Measurements from ENCODE around the gene TTLL8. TPM values are rescaled to one million over a fixed set of nuclear protein-coding genes. Genes with fewer than 3 reads are reported as not detected.

The TTLL8 gene
- total RNA-seq, 1 donor from 2014 or later, result not detected

DNA sequence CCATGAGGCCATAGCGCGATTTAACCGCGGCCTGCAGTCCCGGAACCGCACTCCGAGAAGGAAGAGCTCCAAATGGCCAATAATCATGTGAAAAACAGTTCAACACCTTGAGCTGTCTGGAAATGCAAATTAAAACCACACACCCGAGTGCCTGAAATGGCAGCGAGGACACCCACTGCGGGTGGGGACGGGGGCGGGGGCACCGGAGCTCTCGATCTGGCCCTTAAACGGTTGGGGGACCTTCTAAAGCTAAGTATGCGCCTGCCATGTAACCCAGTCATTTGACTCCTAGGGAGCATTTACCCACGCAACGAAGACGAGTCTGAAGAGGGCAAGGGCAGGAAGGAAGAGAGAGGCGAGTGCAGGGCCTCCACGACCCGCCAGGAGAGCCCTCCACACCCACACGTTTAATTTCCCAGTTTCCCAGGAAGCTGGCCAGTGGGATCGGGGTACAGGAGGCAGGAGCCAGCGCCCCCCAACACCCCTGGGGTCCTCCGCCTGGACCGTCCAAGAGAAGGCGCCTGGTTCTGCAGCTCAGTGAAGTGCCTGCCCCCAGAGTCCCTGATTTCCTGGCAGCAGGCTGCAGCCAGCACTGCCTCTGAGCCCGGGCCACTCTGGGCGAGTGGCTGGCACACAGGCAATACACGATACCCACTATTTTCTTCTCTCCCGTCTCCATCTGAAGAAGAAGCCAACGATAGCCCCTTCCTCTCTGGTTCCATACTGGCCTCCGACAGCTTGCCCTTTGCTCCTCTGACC lies 1.7 kb downstream of the TTLL8 start:
- H3K4me3 Mint-ChIP-seq (ENCODE audit: unreplicated experiment), result no peak overlapping the region
- H3K36me3 Mint-ChIP-seq (ENCODE audit: unreplicated experiment), result peaks cover 19% of the 10 kb centered on the region
- no peak for DNase-seq

DNA sequence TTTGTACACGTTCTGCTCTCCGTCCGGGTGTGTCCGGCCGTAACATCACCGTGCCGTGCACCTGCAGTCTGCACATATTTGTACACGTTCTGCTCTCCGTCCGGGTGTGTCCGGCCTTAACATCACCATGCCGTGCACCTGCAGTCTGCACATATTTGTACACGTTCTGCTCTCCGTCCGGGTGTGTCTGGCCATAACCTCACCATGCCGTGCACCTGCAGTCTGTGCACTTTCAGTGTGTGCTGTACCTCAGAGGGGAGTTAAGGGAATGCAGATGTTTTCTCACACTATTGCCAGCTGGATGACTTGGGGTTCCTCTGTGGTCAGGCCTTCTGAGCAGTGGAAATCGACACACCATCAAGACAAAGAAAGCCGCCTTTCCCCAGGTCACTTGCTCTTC lies 4.2 kb downstream of the TTLL8 start:
- no peak overlapping the region for H3K4me3 Mint-ChIP-seq (ENCODE audit: unreplicated experiment)
- no peaks in the 10 kb centered on the region for H3K9me3 Mint-ChIP-seq (ENCODE audit: unreplicated experiment)
- H3K36me3 Mint-ChIP-seq (ENCODE audit: unreplicated experiment), result peaks cover 21% of the 10 kb centered on the region
- TF ChIP-seq, protein P1, sequence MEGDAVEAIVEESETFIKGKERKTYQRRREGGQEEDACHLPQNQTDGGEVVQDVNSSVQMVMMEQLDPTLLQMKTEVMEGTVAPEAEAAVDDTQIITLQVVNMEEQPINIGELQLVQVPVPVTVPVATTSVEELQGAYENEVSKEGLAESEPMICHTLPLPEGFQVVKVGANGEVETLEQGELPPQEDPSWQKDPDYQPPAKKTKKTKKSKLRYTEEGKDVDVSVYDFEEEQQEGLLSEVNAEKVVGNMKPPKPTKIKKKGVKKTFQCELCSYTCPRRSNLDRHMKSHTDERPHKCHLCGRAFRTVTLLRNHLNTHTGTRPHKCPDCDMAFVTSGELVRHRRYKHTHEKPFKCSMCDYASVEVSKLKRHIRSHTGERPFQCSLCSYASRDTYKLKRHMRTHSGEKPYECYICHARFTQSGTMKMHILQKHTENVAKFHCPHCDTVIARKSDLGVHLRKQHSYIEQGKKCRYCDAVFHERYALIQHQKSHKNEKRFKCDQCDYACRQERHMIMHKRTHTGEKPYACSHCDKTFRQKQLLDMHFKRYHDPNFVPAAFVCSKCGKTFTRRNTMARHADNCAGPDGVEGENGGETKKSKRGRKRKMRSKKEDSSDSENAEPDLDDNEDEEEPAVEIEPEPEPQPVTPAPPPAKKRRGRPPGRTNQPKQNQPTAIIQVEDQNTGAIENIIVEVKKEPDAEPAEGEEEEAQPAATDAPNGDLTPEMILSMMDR (IDR thresholded peaks at IDR 0.05; ENCODE audit: partially characterized antibody, unreplicated experiment), result no peak
- peaks cover 9% of the 10 kb centered on the region for H3K27me3 Mint-ChIP-seq (ENCODE audit: unreplicated experiment)
- H3K4me1 Mint-ChIP-seq (ENCODE audit: low read depth, unreplicated experiment), result no peaks in the 10 kb centered on the region
- H3K27ac Mint-ChIP-seq (ENCODE audit: unreplicated experiment), result no peak overlapping the region
- DNase-seq, result no peak

More for the DNA sequence above, 1.7 kb downstream of the TTLL8 start:
- Mint-ChIP-seq H3K27me3 (ENCODE audit: unreplicated experiment) (peaks cover 10% of the 10 kb centered on the region), H3K27ac (ENCODE audit: unreplicated experiment) (no peak overlapping the region), H3K9me3 (ENCODE audit: unreplicated experiment) (no peaks in the 10 kb centered on the region), H3K4me1 (ENCODE audit: low read depth, unreplicated experiment) (peaks cover 3% of the 10 kb centered on the region)
- TF ChIP-seq, protein P1 (IDR thresholded peaks at IDR 0.05; ENCODE audit: partially characterized antibody, unreplicated experiment), result no peak

DNA sequence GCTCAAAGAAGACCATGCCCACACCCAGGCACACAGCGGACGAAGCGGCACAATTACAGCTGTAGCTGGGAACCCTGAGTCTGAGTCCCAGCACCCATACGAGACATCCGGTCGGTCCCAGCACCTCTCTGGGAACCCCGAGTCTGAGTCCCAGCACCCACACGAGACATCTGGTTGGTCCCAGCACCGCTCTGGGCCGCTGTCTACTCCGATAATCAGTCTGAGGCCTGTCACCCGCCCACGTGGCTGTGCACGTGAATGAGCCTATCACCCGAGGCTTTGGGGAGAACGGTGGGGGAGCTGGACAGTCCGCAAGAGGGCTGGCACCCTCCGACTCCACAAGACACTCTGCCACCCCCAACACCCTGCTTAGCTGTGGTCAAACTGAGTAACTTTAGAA lies 6.2 kb downstream of the TTLL8 start:
- no peak for DNase-seq

DNA sequence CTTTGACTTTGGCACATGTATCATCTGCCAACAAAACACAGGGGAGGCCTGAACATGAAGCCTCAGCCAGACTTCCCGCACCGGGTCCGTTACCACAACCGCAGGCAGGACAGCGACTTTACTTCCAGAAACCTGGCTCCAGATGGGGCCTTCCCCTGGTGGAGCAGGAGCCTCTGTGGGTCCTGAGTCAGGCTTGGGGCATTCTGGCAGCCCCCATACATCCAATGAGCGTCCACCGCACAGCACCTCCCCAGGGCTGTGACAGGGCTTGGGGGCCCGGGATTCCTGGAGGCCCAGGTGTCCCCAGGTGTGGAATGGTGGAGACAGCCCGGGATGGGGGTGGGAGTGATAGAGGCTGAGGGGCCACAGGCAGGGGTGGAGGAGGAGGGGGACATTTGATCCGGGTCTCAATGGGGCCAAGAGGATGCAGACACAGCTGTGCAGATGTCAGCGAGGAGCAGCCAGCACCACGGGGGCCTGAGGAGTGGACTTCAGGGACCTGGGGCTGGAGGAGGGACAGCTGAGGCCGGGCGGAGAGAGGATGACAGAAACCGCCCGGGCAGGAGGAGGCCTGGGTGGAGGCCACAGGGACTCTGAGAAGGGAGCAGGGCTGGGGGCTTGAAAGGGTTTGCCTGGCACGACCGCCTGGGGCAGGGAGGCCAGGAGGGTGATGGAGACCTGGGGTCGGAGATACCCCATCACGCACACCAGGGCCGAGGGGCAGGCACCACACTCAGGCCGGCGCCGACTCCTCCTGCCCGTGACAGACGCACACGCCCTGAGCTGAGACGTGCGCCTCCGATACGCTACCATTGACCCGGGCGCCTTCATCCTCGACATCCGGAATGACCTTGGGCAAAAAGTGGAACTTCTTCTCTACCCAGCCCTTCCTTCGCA lies 8.6 kb downstream of the TTLL8 start:
- TF ChIP-seq, protein P1 (IDR thresholded peaks at IDR 0.05; ENCODE audit: partially characterized antibody, unreplicated experiment), result no peak
- no peaks in the 10 kb centered on the region for H3K4me1 Mint-ChIP-seq (ENCODE audit: low read depth, unreplicated experiment)
- peaks cover 17% of the 10 kb centered on the region for H3K36me3 Mint-ChIP-seq (ENCODE audit: unreplicated experiment)
- H3K4me3 Mint-ChIP-seq (ENCODE audit: unreplicated experiment), result no peak overlapping the region
- H3K27me3 Mint-ChIP-seq (ENCODE audit: unreplicated experiment), result peaks cover 3% of the 10 kb centered on the region
- DNase-seq, result no peak
- no peaks in the 10 kb centered on the region for H3K9me3 Mint-ChIP-seq (ENCODE audit: unreplicated experiment)
- no peak overlapping the region for H3K27ac Mint-ChIP-seq (ENCODE audit: unreplicated experiment)

More for the DNA sequence above, 6.2 kb downstream of the TTLL8 start:
- no peak overlapping the region for H3K27ac Mint-ChIP-seq (ENCODE audit: unreplicated experiment)
- TF ChIP-seq, protein P1 (IDR thresholded peaks at IDR 0.05; ENCODE audit: partially characterized antibody, unreplicated experiment), result no peak
- no peaks in the 10 kb centered on the region for H3K4me1 Mint-ChIP-seq (ENCODE audit: low read depth, unreplicated experiment)
- no peak overlapping the region for H3K4me3 Mint-ChIP-seq (ENCODE audit: unreplicated experiment)
- H3K27me3 Mint-ChIP-seq (ENCODE audit: unreplicated experiment), result peaks cover 9% of the 10 kb centered on the region
- no peaks in the 10 kb centered on the region for H3K9me3 Mint-ChIP-seq (ENCODE audit: unreplicated experiment)
- H3K36me3 Mint-ChIP-seq (ENCODE audit: unreplicated experiment), result peaks cover 21% of the 10 kb centered on the region

All from glutamatergic neuron (in vitro differentiated cells).